ENCODE measurements around the gene CHRNB1. TPM values are rescaled to one million over a fixed set of nuclear protein-coding genes. Genes with fewer than 3 reads are reported as not detected.
A peak's percentile ranks its signal among the peaks of the same experiment; 100 is the strongest.

Gene CHRNB1
- total RNA-seq, 2 experiments from 2014 or later, result 1.6 to 2.2 TPM

DNA sequence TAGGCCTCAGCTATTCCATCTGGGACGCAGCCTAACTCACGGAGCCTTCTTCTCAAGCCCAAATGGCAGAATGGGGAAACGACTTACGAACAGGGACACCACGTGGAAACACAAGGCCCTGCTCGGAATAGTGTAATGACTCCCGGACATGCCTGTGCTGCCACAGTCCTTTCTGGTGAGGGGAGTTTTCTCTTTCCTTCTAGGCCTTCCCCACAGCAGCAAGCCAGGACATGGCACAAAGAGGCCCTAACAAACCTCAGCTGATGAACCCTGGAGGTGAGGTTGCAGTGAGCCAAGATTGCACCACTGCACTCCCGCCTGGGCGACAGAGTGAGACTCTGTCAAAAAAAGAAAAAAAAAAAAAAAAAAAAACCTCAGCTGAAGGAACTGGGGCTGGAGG, 19.2 kb downstream of the CHRNB1 start:
- Histone ChIP-seq H3K27me3 (ENCODE audit: control insufficient read depth in 1 of 2, insufficient read depth in 2 of 2, low read length in 2 of 2) (no peaks in the 10 kb centered on the region), H3K9me3 (ENCODE audit: control insufficient read depth in 1 of 2, insufficient read depth in 1 of 2, low read length in 2 of 2) (no peaks in the 10 kb centered on the region), H3K36me3 (ENCODE audit: insufficient read depth, low read length) (peaks cover 43% of the 10 kb centered on the region), H3K4me3 (ENCODE audit: low read length) (no peak overlapping the region), H3K27ac (ENCODE audit: low read depth in 1 of 2, low read length in 2 of 2) (no peak overlapping the region), H3K4me1 (ENCODE audit: insufficient read depth, low read length) (peaks cover 7% of the 10 kb centered on the region)
- Mint-ChIP-seq H3K4me3 (no peak overlapping the region), H3K27me3 (no peaks in the 10 kb centered on the region), H3K4me1 (ENCODE audit: low read depth) (no peaks in the 10 kb centered on the region), H3K9me3 (no peaks in the 10 kb centered on the region), H3K36me3 (ENCODE audit: low read depth) (peaks cover 46% of the 10 kb centered on the region), H3K27ac (peak overlapping the region; percentile 12)
- CTCF ChIA-PET, result no interaction called here
- no peak for DNase-seq
- ATAC-seq (ENCODE audit: poor library complexity), result no peak
- POLR2A ChIA-PET, result interaction anchor here (12.5 kb wide), 1 partner anchor 14 kb away, joined by 137 read pairs; the partner anchor contains the start of genes SLC35G6 and ZBTB4
- TF ChIP-seq, protein P1, sequence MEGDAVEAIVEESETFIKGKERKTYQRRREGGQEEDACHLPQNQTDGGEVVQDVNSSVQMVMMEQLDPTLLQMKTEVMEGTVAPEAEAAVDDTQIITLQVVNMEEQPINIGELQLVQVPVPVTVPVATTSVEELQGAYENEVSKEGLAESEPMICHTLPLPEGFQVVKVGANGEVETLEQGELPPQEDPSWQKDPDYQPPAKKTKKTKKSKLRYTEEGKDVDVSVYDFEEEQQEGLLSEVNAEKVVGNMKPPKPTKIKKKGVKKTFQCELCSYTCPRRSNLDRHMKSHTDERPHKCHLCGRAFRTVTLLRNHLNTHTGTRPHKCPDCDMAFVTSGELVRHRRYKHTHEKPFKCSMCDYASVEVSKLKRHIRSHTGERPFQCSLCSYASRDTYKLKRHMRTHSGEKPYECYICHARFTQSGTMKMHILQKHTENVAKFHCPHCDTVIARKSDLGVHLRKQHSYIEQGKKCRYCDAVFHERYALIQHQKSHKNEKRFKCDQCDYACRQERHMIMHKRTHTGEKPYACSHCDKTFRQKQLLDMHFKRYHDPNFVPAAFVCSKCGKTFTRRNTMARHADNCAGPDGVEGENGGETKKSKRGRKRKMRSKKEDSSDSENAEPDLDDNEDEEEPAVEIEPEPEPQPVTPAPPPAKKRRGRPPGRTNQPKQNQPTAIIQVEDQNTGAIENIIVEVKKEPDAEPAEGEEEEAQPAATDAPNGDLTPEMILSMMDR (IDR thresholded peaks at IDR 0.05), result no peak
- intact Hi-C loops (cut with DNase I, micrococcal nuclease), result no loop called here

- POLR2A ChIA-PET, result no interaction called here
- Histone ChIP-seq H3K27ac (ENCODE audit: low read depth in 1 of 2, low read length in 2 of 2) (no peak overlapping the region), H3K4me1 (ENCODE audit: insufficient read depth, low read length) (peaks cover 8% of the 10 kb centered on the region), H3K36me3 (ENCODE audit: insufficient read depth, low read length) (peaks cover 43% of the 10 kb centered on the region), H3K4me3 (ENCODE audit: low read length) (no peak overlapping the region), H3K9me3 (ENCODE audit: control insufficient read depth in 1 of 2, insufficient read depth in 1 of 2, low read length in 2 of 2) (no peaks in the 10 kb centered on the region), H3K27me3 (ENCODE audit: control insufficient read depth in 1 of 2, insufficient read depth in 2 of 2, low read length in 2 of 2) (no peaks in the 10 kb centered on the region)
- Mint-ChIP-seq H3K4me3 (no peak overlapping the region), H3K9me3 (no peaks in the 10 kb centered on the region), H3K36me3 (ENCODE audit: low read depth) (peaks cover 48% of the 10 kb centered on the region), H3K4me1 (ENCODE audit: low read depth) (peaks cover 2% of the 10 kb centered on the region), H3K27me3 (no peaks in the 10 kb centered on the region), H3K27ac (no peak overlapping the region)
- DNase-seq (no peak), ATAC-seq (ENCODE audit: poor library complexity) (no peak)
- intact Hi-C loops (cut with DNase I, micrococcal nuclease), result no loop called here
- CTCF ChIA-PET, result no interaction called here
- TF ChIP-seq, protein P1 (IDR thresholded peaks at IDR 0.05), result no peak
Measured at GRCh38 chr17:7465597-7466275, 20.9 kb downstream of the CHRNB1 start.

DNA sequence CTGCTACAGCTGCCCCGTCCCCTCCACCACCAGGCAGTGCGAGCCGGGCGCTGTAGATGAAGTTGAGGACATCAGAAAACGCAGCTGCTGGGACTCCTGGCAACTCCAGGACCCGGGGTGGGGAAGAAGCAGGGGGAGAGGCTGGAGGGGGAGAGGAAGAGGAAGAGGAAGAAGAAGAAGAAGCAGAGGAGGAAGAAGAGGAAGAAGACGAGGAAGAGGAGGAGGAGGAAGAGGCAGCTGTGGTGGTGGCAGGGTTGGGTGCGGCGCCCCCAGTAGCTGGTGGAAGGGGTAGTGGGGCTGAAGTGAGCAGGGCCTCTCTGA, 21.4 kb downstream of the CHRNB1 start:
- CTCF ChIA-PET, result interaction anchor here (0.9 kb wide), 1 partner anchor 29 kb away, joined by 3 read pairs; no protein-coding TSS in a partner anchor
- Histone ChIP-seq H3K27ac (ENCODE audit: low read depth in 1 of 2, low read length in 2 of 2) (no peak overlapping the region), H3K36me3 (ENCODE audit: insufficient read depth, low read length) (peaks cover 39% of the 10 kb centered on the region), H3K4me3 (ENCODE audit: low read length) (no peak overlapping the region), H3K9me3 (ENCODE audit: control insufficient read depth in 1 of 2, insufficient read depth in 1 of 2, low read length in 2 of 2) (no peaks in the 10 kb centered on the region), H3K4me1 (ENCODE audit: insufficient read depth, low read length) (peaks cover 8% of the 10 kb centered on the region), H3K27me3 (ENCODE audit: control insufficient read depth in 1 of 2, insufficient read depth in 2 of 2, low read length in 2 of 2) (no peaks in the 10 kb centered on the region)
- TF ChIP-seq, protein P1 (IDR thresholded peaks at IDR 0.05), result no peak
- Mint-ChIP-seq H3K9me3 (no peaks in the 10 kb centered on the region), H3K27me3 (no peaks in the 10 kb centered on the region), H3K4me3 (no peak overlapping the region), H3K4me1 (ENCODE audit: low read depth) (peaks cover 6% of the 10 kb centered on the region), H3K27ac (no peak overlapping the region), H3K36me3 (ENCODE audit: low read depth) (peaks cover 46% of the 10 kb centered on the region)
- no peak for ATAC-seq (ENCODE audit: poor library complexity)
- no peak for DNase-seq
- intact Hi-C loops (cut with DNase I, micrococcal nuclease), result no loop called here
- POLR2A ChIA-PET, result no interaction called here
